Measurements from ENCODE around the gene KRT71. TPM values are rescaled to one million over a fixed set of nuclear protein-coding genes. Genes with fewer than 3 reads are reported as not detected.

The KRT71 gene
- total and polyA plus RNA-seq, 5 donors from 2014 or later = not detected

DNA sequence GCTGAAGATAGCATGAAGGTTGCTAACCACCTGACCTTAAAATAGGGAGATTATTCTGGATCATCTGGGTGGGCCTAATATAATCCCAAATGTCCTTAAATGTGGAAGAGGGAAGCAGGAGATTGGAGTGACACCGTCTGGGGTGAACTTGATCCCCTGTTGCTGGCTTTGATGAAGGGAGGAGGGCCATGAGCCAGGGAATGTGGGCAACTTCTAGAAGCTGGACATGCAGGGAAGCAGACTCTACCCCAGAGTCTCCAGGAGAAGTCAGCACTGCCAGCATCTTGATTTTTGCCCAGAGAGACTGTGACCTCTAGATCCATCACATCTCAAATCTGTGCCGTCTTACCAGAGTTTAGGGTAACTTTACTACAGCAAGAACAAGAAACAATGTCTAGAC lies 23.5 kb downstream of the KRT71 start:
- Mint-ChIP-seq H3K36me3 (no peaks in the 10 kb centered on the region), H3K4me3 (no peak overlapping the region), H3K27me3 (no peaks in the 10 kb centered on the region), H3K9me3 (no peaks in the 10 kb centered on the region), H3K4me1 (no peaks in the 10 kb centered on the region), H3K27ac (no peak overlapping the region)
- no peak overlapping the region for H3K4me3 ChIP-seq (ENCODE audit: low read depth, low read length)
- ATAC-seq (ENCODE audit: low read depth in 2 of 2) = no peak
- no peaks in the 10 kb centered on the region for H3K9me3 ChIP-seq (ENCODE audit: control insufficient read depth in 2 of 2, low read length in 2 of 2)
- no peaks in the 10 kb centered on the region for H3K27me3 ChIP-seq (ENCODE audit: control insufficient read depth, insufficient read depth, low read length)
- H3K36me3 ChIP-seq (ENCODE audit: control insufficient read depth, insufficient read depth, low read length) = no peaks in the 10 kb centered on the region
- H3K27ac ChIP-seq (ENCODE audit: insufficient read depth, low read length, poor library complexity, severe bottlenecking) = no peak overlapping the region
- no peaks in the 10 kb centered on the region for H3K4me1 ChIP-seq (ENCODE audit: control insufficient read depth, insufficient read depth, low read length, poor library complexity, severe bottlenecking)
- DNase-seq = no peak

DNA sequence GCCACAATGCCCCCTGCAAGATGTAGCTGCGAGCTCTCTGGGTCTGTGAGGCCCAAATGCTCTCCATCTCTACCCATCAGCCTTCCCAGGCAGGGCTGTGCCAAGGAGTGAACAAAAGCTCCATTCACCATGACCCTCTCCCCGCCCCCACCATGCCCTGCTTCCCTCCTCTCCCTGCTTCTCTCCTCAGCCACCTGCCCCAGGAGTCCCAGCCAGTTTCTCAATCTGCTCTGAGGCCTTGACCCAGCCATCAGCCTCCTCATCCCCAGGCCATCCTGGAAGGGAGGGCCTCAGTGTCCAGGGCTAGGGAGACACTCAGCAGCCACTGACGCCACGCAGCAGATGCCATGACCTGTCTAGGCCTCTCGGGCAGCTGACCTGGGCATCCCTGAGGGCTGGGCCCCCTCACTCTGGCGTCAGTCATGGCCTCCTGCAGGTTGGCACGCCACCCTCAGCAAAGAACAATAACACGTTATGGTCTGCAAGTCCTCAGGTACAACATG lies 24.3 kb downstream of the KRT71 start:
- Histone ChIP-seq H3K9me3 (ENCODE audit: control insufficient read depth in 2 of 2, low read length in 2 of 2) (no peaks in the 10 kb centered on the region), H3K27me3 (ENCODE audit: control insufficient read depth, insufficient read depth, low read length) (no peaks in the 10 kb centered on the region), H3K4me1 (ENCODE audit: control insufficient read depth, insufficient read depth, low read length, poor library complexity, severe bottlenecking) (no peaks in the 10 kb centered on the region), H3K27ac (ENCODE audit: insufficient read depth, low read length, poor library complexity, severe bottlenecking) (no peak overlapping the region), H3K4me3 (ENCODE audit: low read depth, low read length) (no peak overlapping the region), H3K36me3 (ENCODE audit: control insufficient read depth, insufficient read depth, low read length) (no peaks in the 10 kb centered on the region)
- no peaks in the 10 kb centered on the region for H3K9me3 Mint-ChIP-seq
- no peaks in the 10 kb centered on the region for H3K27me3 Mint-ChIP-seq
- ATAC-seq (ENCODE audit: low read depth in 2 of 2) = no peak
- H3K4me1 Mint-ChIP-seq = no peaks in the 10 kb centered on the region
- no peak overlapping the region for H3K27ac Mint-ChIP-seq
- H3K36me3 Mint-ChIP-seq = no peaks in the 10 kb centered on the region
- DNase-seq = no peak
- no peak overlapping the region for H3K4me3 Mint-ChIP-seq

DNA sequence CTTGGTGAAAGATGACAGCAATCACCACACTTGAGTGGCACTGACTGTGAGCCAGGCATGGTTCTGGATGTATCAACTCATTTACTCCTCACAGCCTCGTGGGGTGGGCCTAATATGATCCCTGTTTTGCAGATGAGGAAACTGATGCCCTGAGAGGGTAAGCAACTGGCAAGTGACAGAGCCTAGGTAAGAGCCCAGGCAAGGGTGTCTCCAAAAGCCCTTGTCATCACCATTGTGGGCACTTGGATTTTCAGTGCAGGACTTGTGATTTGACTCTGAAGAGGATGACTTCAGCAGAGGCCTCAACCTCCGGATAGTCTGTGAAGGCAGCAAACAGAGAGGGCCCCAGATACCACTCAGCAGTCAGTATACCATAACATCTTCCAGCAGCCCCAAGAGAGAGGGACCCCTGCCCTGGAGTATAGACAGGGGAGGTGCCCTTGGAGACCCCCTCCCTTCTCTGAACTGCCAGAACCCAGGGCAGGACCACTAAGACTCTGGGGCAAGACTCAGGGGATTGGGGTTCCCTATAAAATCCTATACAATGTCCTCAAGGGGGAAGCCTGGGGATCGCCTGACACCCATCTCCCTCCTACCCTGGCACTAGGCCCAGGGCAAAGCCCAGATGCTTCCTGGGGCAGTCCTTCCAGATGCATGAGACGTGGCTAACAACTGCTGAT lies 25.7 kb downstream of the KRT71 start:
- no peak for ATAC-seq (ENCODE audit: low read depth in 2 of 2)

DNA sequence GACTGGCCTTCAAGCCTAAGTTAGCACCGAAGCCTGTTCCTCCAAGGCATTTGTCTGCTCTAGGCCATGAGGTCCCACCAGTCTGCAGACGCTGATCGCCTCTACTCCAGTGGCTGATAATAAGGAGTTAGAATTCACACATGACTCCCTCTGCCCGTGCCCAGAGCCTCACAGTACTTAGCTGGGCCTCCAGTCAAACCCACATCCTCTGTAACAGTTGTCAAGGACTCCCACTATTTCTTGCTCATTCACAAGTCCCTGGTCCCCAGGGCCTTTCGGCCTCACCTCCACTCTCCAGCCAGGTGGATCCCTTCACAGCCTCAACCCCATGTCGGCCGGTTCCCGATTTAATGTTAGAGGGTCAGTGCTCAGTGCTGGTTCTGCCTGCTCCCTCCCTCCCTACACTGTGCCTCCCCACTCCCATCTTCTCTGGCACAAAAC lies 26.4 kb downstream of the KRT71 start:
- Mint-ChIP-seq H3K27me3 (no peaks in the 10 kb centered on the region), H3K4me3 (no peak overlapping the region)
- DNase-seq = no peak

More for the DNA sequence above, 25.7 kb downstream of the KRT71 start:
- Mint-ChIP-seq H3K4me1 (no peaks in the 10 kb centered on the region), H3K36me3 (no peaks in the 10 kb centered on the region), H3K27ac (peak overlapping the region in 1 of 3 donors; percentile 42), H3K4me3 (no peak overlapping the region), H3K27me3 (no peaks in the 10 kb centered on the region), H3K9me3 (no peaks in the 10 kb centered on the region)
- Histone ChIP-seq H3K27me3 (ENCODE audit: control insufficient read depth, insufficient read depth, low read length) (no peaks in the 10 kb centered on the region), H3K4me1 (ENCODE audit: control insufficient read depth, insufficient read depth, low read length, poor library complexity, severe bottlenecking) (no peaks in the 10 kb centered on the region), H3K4me3 (ENCODE audit: low read depth, low read length) (no peak overlapping the region), H3K9me3 (ENCODE audit: control insufficient read depth in 2 of 2, low read length in 2 of 2) (no peaks in the 10 kb centered on the region), H3K36me3 (ENCODE audit: control insufficient read depth, insufficient read depth, low read length) (no peaks in the 10 kb centered on the region), H3K27ac (ENCODE audit: insufficient read depth, low read length, poor library complexity, severe bottlenecking) (no peak overlapping the region)
- no peak for DNase-seq

DNA sequence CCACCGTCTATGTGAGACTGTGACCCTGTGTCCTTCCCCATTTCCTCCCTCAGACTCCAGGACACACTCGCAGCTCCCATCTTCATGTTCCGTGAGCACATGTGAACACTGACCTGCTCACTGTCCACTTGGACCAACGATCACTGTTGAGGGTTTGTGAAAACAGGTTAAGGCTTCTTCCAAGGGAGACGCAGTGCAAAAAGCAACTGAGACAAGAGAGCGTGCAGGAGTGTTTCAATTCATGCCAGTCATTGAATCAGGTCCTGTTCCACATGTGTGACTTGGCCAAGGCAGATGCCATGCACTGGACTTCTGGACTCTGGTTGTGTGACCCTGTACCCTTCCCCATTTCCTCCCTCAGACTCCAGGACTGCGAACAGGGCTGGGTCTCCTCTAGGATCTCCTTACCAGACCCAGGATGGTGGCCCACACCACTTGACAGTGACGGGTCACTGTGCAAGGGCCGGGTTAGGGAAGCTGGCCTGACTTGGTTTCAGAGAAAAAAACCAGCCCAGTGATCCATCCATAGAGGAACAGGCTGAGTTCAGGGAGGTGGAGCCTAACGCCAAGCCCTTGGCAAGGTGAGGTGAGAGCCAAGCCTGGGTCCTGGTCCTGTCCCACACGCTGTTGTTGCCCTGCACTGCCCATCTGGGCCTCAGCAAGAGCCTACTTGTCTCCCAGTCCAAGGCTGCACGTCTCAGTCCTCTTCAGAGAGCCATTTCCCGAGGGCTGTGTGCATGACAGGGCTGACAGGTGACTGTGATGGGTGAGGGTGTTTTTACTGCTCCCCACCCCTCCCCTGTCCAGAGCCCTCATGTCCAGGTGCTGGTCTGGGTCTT lies 27.1 kb downstream of the KRT71 start:
- no peaks in the 10 kb centered on the region for H3K9me3 Mint-ChIP-seq
- ATAC-seq (ENCODE audit: low read depth in 2 of 2) (no peak), DNase-seq (no peak)
- H3K36me3 Mint-ChIP-seq = no peaks in the 10 kb centered on the region
- H3K4me3 Mint-ChIP-seq = no peak overlapping the region
- Histone ChIP-seq H3K9me3 (ENCODE audit: control insufficient read depth in 2 of 2, low read length in 2 of 2) (no peaks in the 10 kb centered on the region), H3K27me3 (ENCODE audit: control insufficient read depth, insufficient read depth, low read length) (no peaks in the 10 kb centered on the region), H3K36me3 (ENCODE audit: control insufficient read depth, insufficient read depth, low read length) (no peaks in the 10 kb centered on the region), H3K4me1 (ENCODE audit: control insufficient read depth, insufficient read depth, low read length, poor library complexity, severe bottlenecking) (no peaks in the 10 kb centered on the region), H3K4me3 (ENCODE audit: low read depth, low read length) (no peak overlapping the region), H3K27ac (ENCODE audit: insufficient read depth, low read length, poor library complexity, severe bottlenecking) (no peak overlapping the region)
- H3K27me3 Mint-ChIP-seq = no peaks in the 10 kb centered on the region
- H3K4me1 Mint-ChIP-seq = no peaks in the 10 kb centered on the region
- no peak overlapping the region for H3K27ac Mint-ChIP-seq

More for the DNA sequence above, 26.4 kb downstream of the KRT71 start:
- Mint-ChIP-seq H3K27ac (peak overlapping the region in 1 of 3 donors; percentile 42), H3K36me3 (no peaks in the 10 kb centered on the region), H3K4me1 (no peaks in the 10 kb centered on the region), H3K9me3 (no peaks in the 10 kb centered on the region)
- Histone ChIP-seq H3K36me3 (ENCODE audit: control insufficient read depth, insufficient read depth, low read length) (no peaks in the 10 kb centered on the region), H3K27ac (ENCODE audit: insufficient read depth, low read length, poor library complexity, severe bottlenecking) (no peak overlapping the region), H3K4me1 (ENCODE audit: control insufficient read depth, insufficient read depth, low read length, poor library complexity, severe bottlenecking) (no peaks in the 10 kb centered on the region), H3K9me3 (ENCODE audit: control insufficient read depth in 2 of 2, low read length in 2 of 2) (no peaks in the 10 kb centered on the region), H3K27me3 (ENCODE audit: control insufficient read depth, insufficient read depth, low read length) (no peaks in the 10 kb centered on the region), H3K4me3 (ENCODE audit: low read depth, low read length) (no peak overlapping the region)
- no peak for ATAC-seq (ENCODE audit: low read depth in 2 of 2)

DNA sequence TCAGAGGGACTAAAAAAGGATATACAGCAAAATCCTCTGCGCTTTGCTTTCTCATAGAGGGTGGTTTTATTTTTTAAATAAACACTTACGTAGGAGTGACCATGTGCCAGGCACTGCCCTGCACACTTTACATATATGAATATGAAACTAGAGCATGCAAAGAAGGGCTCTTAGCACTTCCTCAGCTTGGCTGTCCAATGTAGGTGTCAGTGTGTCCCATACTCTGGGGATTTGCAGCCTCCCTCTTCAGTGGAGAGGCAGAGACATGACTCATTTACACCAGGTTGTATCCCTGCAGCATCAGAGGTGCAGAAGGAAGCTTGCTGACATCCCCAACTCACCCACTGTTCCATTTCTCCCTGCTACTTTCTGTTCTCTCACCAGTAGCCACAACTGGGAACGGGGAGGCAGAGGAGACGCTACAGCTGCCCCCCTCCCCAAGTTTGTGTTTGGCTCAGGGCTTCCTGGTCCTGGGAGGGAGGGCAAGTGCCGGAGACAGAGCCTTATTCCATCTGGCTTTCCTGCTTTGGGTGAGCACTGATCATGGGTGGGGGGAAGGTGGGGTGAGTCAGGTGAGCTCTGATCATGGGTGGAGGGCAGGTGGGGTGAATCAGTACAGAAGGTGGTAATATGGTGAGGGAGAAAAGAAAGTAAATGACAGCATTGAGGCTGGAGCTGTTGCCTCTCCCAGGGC lies 27.9 kb downstream of the KRT71 start:
- H3K4me1 Mint-ChIP-seq = no peaks in the 10 kb centered on the region

DNA sequence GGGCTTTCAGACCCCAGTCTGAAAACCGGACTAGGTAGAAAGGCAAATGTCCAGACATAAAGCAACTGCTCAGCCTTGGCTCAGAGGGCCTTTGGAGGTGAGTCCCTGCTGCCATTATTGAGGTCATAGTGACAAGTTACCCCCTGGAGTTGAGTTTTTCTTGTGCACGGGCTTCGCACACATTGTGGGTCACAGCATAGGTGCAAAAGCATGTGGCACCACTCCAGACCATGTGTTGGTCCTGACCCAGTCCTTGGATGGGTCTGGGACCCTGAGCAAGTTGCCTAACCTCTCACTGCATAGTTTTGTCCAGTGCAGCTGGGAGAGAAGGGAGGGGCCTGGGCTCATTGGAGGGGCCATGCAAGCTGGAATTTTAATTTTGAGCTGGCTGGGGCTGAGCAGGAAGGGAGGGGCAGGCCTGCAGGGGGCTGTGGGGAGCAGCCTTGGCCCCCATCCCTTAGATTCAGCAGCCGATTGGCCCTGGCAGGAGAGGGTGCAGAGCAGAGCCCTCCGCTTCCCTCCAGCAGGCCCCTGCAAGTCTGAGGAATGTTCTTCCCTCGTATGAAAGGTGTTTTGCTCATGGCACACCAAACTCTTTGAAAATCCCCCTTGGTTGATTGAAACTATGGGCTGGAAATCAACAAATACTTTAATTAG lies 28.6 kb downstream of the KRT71 start:
- ATAC-seq (ENCODE audit: low read depth in 2 of 2) (no peak), DNase-seq (no peak)
- H3K9me3 Mint-ChIP-seq = no peaks in the 10 kb centered on the region
- H3K36me3 Mint-ChIP-seq = no peaks in the 10 kb centered on the region
- H3K4me3 Mint-ChIP-seq = no peak overlapping the region
- Histone ChIP-seq H3K27me3 (ENCODE audit: control insufficient read depth, insufficient read depth, low read length) (no peaks in the 10 kb centered on the region), H3K9me3 (ENCODE audit: control insufficient read depth in 2 of 2, low read length in 2 of 2) (no peaks in the 10 kb centered on the region), H3K4me1 (ENCODE audit: control insufficient read depth, insufficient read depth, low read length, poor library complexity, severe bottlenecking) (no peaks in the 10 kb centered on the region), H3K36me3 (ENCODE audit: control insufficient read depth, insufficient read depth, low read length) (no peaks in the 10 kb centered on the region), H3K27ac (ENCODE audit: insufficient read depth, low read length, poor library complexity, severe bottlenecking) (no peak overlapping the region), H3K4me3 (ENCODE audit: low read depth, low read length) (no peak overlapping the region)
- H3K27ac Mint-ChIP-seq = no peak overlapping the region
- H3K4me1 Mint-ChIP-seq = no peaks in the 10 kb centered on the region
- H3K27me3 Mint-ChIP-seq = no peaks in the 10 kb centered on the region

More for the DNA sequence above, 27.9 kb downstream of the KRT71 start:
- Histone ChIP-seq H3K36me3 (ENCODE audit: control insufficient read depth, insufficient read depth, low read length) (no peaks in the 10 kb centered on the region), H3K4me1 (ENCODE audit: control insufficient read depth, insufficient read depth, low read length, poor library complexity, severe bottlenecking) (no peaks in the 10 kb centered on the region), H3K27me3 (ENCODE audit: control insufficient read depth, insufficient read depth, low read length) (no peaks in the 10 kb centered on the region), H3K9me3 (ENCODE audit: control insufficient read depth in 2 of 2, low read length in 2 of 2) (no peaks in the 10 kb centered on the region), H3K4me3 (ENCODE audit: low read depth, low read length) (no peak overlapping the region), H3K27ac (ENCODE audit: insufficient read depth, low read length, poor library complexity, severe bottlenecking) (no peak overlapping the region)
- Mint-ChIP-seq H3K27me3 (no peaks in the 10 kb centered on the region), H3K36me3 (no peaks in the 10 kb centered on the region), H3K9me3 (no peaks in the 10 kb centered on the region), H3K27ac (no peak overlapping the region), H3K4me3 (no peak overlapping the region)
- no peak for DNase-seq
- no peak for ATAC-seq (ENCODE audit: low read depth in 2 of 2)

All from CD4-positive, CD25-positive, alpha-beta regulatory T cell (primary cell).